ENCODE results near the gene GABRB3. TPM values are rescaled to one million over a fixed set of nuclear protein-coding genes. Genes with fewer than 3 reads are reported as not detected.

GABRB3 gene
- total RNA-seq, 1 experiment from 2014 or later: 0.13 TPM

DNA sequence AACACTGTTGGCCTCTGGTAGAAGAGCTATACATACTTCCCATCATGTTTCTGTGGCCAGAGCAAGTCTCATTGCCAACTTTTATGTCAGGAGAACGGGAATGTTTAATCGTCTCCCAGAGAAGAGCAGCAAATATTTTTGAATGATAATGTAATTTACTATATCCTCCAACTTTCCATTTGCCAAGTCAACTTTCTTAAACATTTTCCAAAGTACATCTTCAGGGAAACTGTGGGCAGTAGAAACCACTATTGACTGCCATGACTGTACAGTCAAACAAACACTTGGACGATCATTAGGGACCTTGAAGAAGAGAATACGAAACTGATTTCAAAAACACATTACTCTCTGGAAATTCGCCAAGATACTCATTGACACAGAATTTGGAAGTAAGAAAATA, 201.5 kb downstream of the GABRB3 start:
- intact Hi-C loops (cut with micrococcal nuclease; ENCODE audit: unreplicated experiment) (no loop called here), in situ Hi-C loops (cut with HindIII; ENCODE audit: low pct_unique_long_range_greater_than_20kb, low sequenced_read_pairs) (no loop called here)
- H3K36me3 ChIP-seq (ENCODE audit: control insufficient read depth, insufficient read depth, low read length): no peaks in the 10 kb centered on the region
- no peak overlapping the region for H3K27ac ChIP-seq (ENCODE audit: low read length)
- POLR2A ChIA-PET: no interaction called here
- H3K9me3 ChIP-seq (ENCODE audit: control insufficient read depth, insufficient read depth, low read depth, low read length): peaks cover 6% of the 10 kb centered on the region; the same call in 1 of the 2 replicates
- no peaks in the 10 kb centered on the region for H3K27me3 ChIP-seq (ENCODE audit: control insufficient read depth, insufficient read depth, low read length)
- DNase-seq (ENCODE audit: low read depth, low spot score) (no peak), ATAC-seq (no peak)
- no TSS peak for BruUV-seq (replicated peaks)
- CTCF ChIA-PET: no interaction called here
- TF ChIP-seq, protein P1, sequence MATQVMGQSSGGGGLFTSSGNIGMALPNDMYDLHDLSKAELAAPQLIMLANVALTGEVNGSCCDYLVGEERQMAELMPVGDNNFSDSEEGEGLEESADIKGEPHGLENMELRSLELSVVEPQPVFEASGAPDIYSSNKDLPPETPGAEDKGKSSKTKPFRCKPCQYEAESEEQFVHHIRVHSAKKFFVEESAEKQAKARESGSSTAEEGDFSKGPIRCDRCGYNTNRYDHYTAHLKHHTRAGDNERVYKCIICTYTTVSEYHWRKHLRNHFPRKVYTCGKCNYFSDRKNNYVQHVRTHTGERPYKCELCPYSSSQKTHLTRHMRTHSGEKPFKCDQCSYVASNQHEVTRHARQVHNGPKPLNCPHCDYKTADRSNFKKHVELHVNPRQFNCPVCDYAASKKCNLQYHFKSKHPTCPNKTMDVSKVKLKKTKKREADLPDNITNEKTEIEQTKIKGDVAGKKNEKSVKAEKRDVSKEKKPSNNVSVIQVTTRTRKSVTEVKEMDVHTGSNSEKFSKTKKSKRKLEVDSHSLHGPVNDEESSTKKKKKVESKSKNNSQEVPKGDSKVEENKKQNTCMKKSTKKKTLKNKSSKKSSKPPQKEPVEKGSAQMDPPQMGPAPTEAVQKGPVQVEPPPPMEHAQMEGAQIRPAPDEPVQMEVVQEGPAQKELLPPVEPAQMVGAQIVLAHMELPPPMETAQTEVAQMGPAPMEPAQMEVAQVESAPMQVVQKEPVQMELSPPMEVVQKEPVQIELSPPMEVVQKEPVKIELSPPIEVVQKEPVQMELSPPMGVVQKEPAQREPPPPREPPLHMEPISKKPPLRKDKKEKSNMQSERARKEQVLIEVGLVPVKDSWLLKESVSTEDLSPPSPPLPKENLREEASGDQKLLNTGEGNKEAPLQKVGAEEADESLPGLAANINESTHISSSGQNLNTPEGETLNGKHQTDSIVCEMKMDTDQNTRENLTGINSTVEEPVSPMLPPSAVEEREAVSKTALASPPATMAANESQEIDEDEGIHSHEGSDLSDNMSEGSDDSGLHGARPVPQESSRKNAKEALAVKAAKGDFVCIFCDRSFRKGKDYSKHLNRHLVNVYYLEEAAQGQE (IDR thresholded peaks at IDR 0.05; ENCODE audit: insufficient read depth in 1 of 2, low read depth in 2 of 2, low read length in 1 of 2): no peak
- TF ChIP-seq SIN3A (IDR thresholded peaks at IDR 0.05; ENCODE audit: borderline replicate concordance, insufficient read depth, low read depth, low read length) (no peak), TCF7L2 (IDR thresholded peaks at IDR 0.05; ENCODE audit: low read depth, low read length) (no peak), POLR2AphosphoS5 (IDR thresholded peaks at IDR 0.05; ENCODE audit: low read depth, low read length) (no peak)
- TF ChIP-seq, protein P2, sequence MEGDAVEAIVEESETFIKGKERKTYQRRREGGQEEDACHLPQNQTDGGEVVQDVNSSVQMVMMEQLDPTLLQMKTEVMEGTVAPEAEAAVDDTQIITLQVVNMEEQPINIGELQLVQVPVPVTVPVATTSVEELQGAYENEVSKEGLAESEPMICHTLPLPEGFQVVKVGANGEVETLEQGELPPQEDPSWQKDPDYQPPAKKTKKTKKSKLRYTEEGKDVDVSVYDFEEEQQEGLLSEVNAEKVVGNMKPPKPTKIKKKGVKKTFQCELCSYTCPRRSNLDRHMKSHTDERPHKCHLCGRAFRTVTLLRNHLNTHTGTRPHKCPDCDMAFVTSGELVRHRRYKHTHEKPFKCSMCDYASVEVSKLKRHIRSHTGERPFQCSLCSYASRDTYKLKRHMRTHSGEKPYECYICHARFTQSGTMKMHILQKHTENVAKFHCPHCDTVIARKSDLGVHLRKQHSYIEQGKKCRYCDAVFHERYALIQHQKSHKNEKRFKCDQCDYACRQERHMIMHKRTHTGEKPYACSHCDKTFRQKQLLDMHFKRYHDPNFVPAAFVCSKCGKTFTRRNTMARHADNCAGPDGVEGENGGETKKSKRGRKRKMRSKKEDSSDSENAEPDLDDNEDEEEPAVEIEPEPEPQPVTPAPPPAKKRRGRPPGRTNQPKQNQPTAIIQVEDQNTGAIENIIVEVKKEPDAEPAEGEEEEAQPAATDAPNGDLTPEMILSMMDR (IDR thresholded peaks at IDR 0.05): no peak
- H3K4me3 ChIP-seq (ENCODE audit: low read depth in 2 of 2, low read length in 2 of 2): no peak overlapping the region
- no peaks in the 10 kb centered on the region for H3K4me1 ChIP-seq (ENCODE audit: control insufficient read depth, insufficient read depth, low read length)

DNA sequence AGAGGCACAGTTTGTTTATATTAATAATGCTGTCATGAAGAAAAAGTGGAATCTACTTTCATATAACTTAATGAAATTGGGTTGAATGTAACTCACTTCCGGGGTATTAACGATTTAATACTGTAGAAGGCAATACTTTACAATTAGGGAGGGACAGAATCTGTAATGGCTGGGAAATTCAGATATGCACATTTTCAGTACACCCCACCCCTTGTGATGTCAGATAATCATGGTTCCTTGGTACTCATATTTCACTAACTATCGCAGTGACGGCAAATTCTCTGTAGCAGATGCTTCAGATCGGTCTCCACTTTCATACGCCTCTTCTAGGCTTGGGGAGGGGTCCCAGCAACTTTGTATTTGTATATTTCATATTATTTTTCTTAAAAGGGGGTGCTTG, 207.3 kb downstream of the GABRB3 start:
- Histone ChIP-seq H3K27ac (ENCODE audit: low read length) (no peak overlapping the region), H3K36me3 (ENCODE audit: control insufficient read depth, insufficient read depth, low read length) (no peaks in the 10 kb centered on the region), H3K27me3 (ENCODE audit: control insufficient read depth, insufficient read depth, low read length) (no peaks in the 10 kb centered on the region), H3K9me3 (ENCODE audit: control insufficient read depth, insufficient read depth, low read depth, low read length) (no peaks in the 10 kb centered on the region), H3K4me3 (ENCODE audit: low read depth in 2 of 2, low read length in 2 of 2) (no peak overlapping the region), H3K4me1 (ENCODE audit: control insufficient read depth, insufficient read depth, low read length) (no peaks in the 10 kb centered on the region)
- POLR2A ChIA-PET: no interaction called here
- DNase-seq (ENCODE audit: low read depth, low spot score) (no peak), ATAC-seq (no peak)
- TF ChIP-seq, protein P1 (IDR thresholded peaks at IDR 0.05; ENCODE audit: insufficient read depth in 1 of 2, low read depth in 2 of 2, low read length in 1 of 2): no peak
- TF ChIP-seq, protein P2 (IDR thresholded peaks at IDR 0.05): no peak
- CTCF ChIA-PET: no interaction called here
- intact Hi-C loops (cut with micrococcal nuclease; ENCODE audit: unreplicated experiment) (no loop called here), in situ Hi-C loops (cut with HindIII; ENCODE audit: low pct_unique_long_range_greater_than_20kb, low sequenced_read_pairs) (no loop called here)
- BruUV-seq (replicated peaks): no TSS peak

Measured in Panc1 (cell line).